Central memory CD4-positive, alpha-beta T cell (primary cell): ENCODE measurements around the gene RANBP3.
"Not testable (repeated sequence)": the region's sequence is repeated elsewhere in the genome, so short reads cannot be mapped to it uniquely, and the experiment has no call there.

Experiments
- DNase-seq: peaks from one replicate; pipeline ENCODE4 v3.0.0; 2022

Gene RANBP3

GRCh38 chr19:5963855-5964254 lies 14.1 kb downstream of the RANBP3 start:
- DNase-seq = no peak

GRCh38 chr19:5963259-5963658 lies 14.7 kb downstream of the RANBP3 start:
- not testable (repeated sequence) for DNase-seq

- peak; percentile 89 for DNase-seq
Measured at GRCh38 chr19:5961969-5962945, 15.7 kb downstream of the RANBP3 start.

GRCh38 chr19:5961641-5961968 lies 16.3 kb downstream of the RANBP3 start:
- not testable (repeated sequence) for DNase-seq

- no peak for DNase-seq
Measured at GRCh38 chr19:5960005-5961001, 17.6 kb downstream of the RANBP3 start.

GRCh38 chr19:5959260-5960004 lies 18.5 kb downstream of the RANBP3 start:
- no peak for DNase-seq

- no peak for DNase-seq
Measured at GRCh38 chr19:5958851-5959122, 19.2 kb downstream of the RANBP3 start.

GRCh38 chr19:5958074-5958850 lies 19.7 kb downstream of the RANBP3 start:
- no peak for DNase-seq

- no peak for DNase-seq
Measured at GRCh38 chr19:5957170-5957569, 20.8 kb downstream of the RANBP3 start.

GRCh38 chr19:5956728-5957127 lies 21.2 kb downstream of the RANBP3 start:
- DNase-seq = no peak

GRCh38 chr19:5956323-5956722 lies 21.6 kb downstream of the RANBP3 start:
- DNase-seq = no peak

GRCh38 chr19:5955636-5955935 lies 22.4 kb downstream of the RANBP3 start:
- no peak for DNase-seq

GRCh38 chr19:5954293-5954692 lies 23.6 kb downstream of the RANBP3 start:
- DNase-seq = no peak

GRCh38 chr19:5953680-5954213 lies 24.2 kb downstream of the RANBP3 start:
- DNase-seq = peak; percentile 28

GRCh38 chr19:5953030-5953589 lies 24.8 kb downstream of the RANBP3 start:
- DNase-seq = no peak

- no peak for DNase-seq
Measured at GRCh38 chr19:5952193-5953029, 25.5 kb downstream of the RANBP3 start.

GRCh38 chr19:5951338-5951861 lies 26.5 kb downstream of the RANBP3 start:
- DNase-seq = no peak

GRCh38 chr19:5950741-5951140 lies 27.2 kb downstream of the RANBP3 start:
- no peak for DNase-seq

GRCh38 chr19:5949792-5950305 lies 28.1 kb downstream of the RANBP3 start:
- peak; percentile 51 for DNase-seq
